MCF 10A (cell line): ENCODE data around the gene EBP. TPM values are rescaled to one million over a fixed set of nuclear protein-coding genes. Genes with fewer than 3 reads are reported as not detected.

Source experiments
- BruUV-seq: library from RNA; stranded (reverse); fragments of 400-500 nt; replicated peaks from 2 replicates; lab custom pipeline; 2021; lab: Mats Ljungman, UMichigan
- CTCF ChIA-PET: fragments of 300-600 bp; sonication (Branson Sonifier 250); formaldehyde crosslinking; extraction: SDS; loops from one replicate; lab custom pipeline; 2021; ENCODE audit warnings: antibody characterized with exemption, inconsistent platforms; lab: Yijun Ruan, JAX
- POLR2A ChIA-PET: fragments of 300-600, 350-650 bp; sonication (Branson Sonifier 250); formaldehyde crosslinking; extraction: SDS; loops from one replicate; lab custom pipeline; 2020; ENCODE audit warnings: antibody characterized with exemption, inconsistent platforms; lab: Yijun Ruan, JAX
- DNase-seq: peaks from one replicate; pipeline ENCODE4 v3.0.0-alpha.2; 2018; ENCODE audit not compliant: unreplicated experiment
- H3K27ac Mint-ChIP-seq: one replicate; pipeline ENCODE4 v1.8.0; 2022; ENCODE audit warnings: mild to moderate bottlenecking, low read depth, mixed read lengths; ENCODE audit not compliant: unreplicated experiment
- H3K27me3 Mint-ChIP-seq: one replicate; pipeline ENCODE4 v1.8.0; 2022; ENCODE audit warnings: mixed read lengths; ENCODE audit not compliant: insufficient read depth, unreplicated experiment
- H3K36me3 Mint-ChIP-seq: one replicate; pipeline ENCODE4 v1.8.0; 2022; ENCODE audit warnings: mild to moderate bottlenecking, moderate library complexity, mixed read lengths; ENCODE audit not compliant: insufficient read depth, unreplicated experiment
- H3K4me1 Mint-ChIP-seq: one replicate; pipeline ENCODE4 v1.8.0; 2022; ENCODE audit warnings: mixed read lengths; ENCODE audit not compliant: insufficient read depth, unreplicated experiment
- H3K4me3 Mint-ChIP-seq: one replicate; pipeline ENCODE4 v1.8.0; 2022; ENCODE audit warnings: mild to moderate bottlenecking, moderate library complexity, mixed read lengths; ENCODE audit not compliant: unreplicated experiment
- H3K9me3 Mint-ChIP-seq: one replicate; pipeline ENCODE4 v1.8.0; 2022; ENCODE audit warnings: mixed read lengths; ENCODE audit not compliant: unreplicated experiment
- CTCF ChIP-seq: fragments of 200-600 bp; IDR thresholded peaks from one replicate; pipeline ENCODE4 v1.8.0; 2022; ENCODE audit warnings: antibody characterized with exemption, mild to moderate bottlenecking; ENCODE audit not compliant: unreplicated experiment
- intact Hi-C: fragments of 100-400 bp; cut with micrococcal nuclease; formaldehyde crosslinking; loops from 2 replicates; pipeline ENCODE4 v1.14.1; 2022
- total RNA-seq: library from RNA; stranded (reverse); gene quantifications from 2 replicates; pipeline ENCODE4 v1.2.3, GENCODE V29; 2022

EBP gene
- total RNA-seq, 1 experiment from 2014 or later: 102 TPM

GRCh38 chrX:48539345-48540027 is 17.9 kb downstream of the EBP start, which contains the start of gene TBC1D25:
TBC1D25 (plus strand) TSS chrX:48539714; CDS start chrX:48539798, 84 bp downstream.
- Mint-ChIP-seq H3K4me3 (peak within 1 kb of the TSS; percentile 83), H3K4me1 (peaks cover 11% of the 10 kb centered on the region), H3K27ac (peak within 1 kb of the TSS; percentile 87), H3K9me3 (peaks cover 16% of the 10 kb centered on the region), H3K36me3 (peaks cover 34% of the 10 kb centered on the region), H3K27me3 (no peaks in the 10 kb centered on the region)
- TF ChIP-seq CTCF: peak; percentile 42
- ChIA-PET POLR2A (interaction anchor here (0.6 to 2.6 kb wide), 20 partner anchors 9 to 456 kb away, joined by 3 to 17 read pairs (median 4); partner anchors contain the start of genes EBP, FTSJ1 and RBM3), CTCF (interaction anchor here (0.7 to 1.3 kb wide), 8 partner anchors 9 to 456 kb away, joined by 3 to 6 read pairs (median 3); no protein-coding TSS in a partner anchor)
- no TSS peak for BruUV-seq
- intact Hi-C loops: loop anchor here (1.0 kb wide), 1 partner anchor 35 kb away; the partner anchor contains the start of gene RBM3
- peak; percentile 96 for DNase-seq

GRCh38 chrX:48540028-48540375 is 18.4 kb downstream of the EBP start:
- peak; percentile 38 for DNase-seq
- peak overlapping the region; percentile 83 for H3K4me3 Mint-ChIP-seq
- peaks cover 11% of the 10 kb centered on the region for H3K4me1 Mint-ChIP-seq
- peaks cover 15% of the 10 kb centered on the region for H3K9me3 Mint-ChIP-seq
- H3K27me3 Mint-ChIP-seq: no peaks in the 10 kb centered on the region
- H3K36me3 Mint-ChIP-seq: peaks cover 39% of the 10 kb centered on the region
- POLR2A ChIA-PET: interaction anchor here (0.6 to 2.6 kb wide), 16 partner anchors 10 to 457 kb away, joined by 3 to 17 read pairs (median 5); partner anchors contain the start of genes EBP, FTSJ1 and RBM3
- no TSS peak for BruUV-seq
- peak overlapping the region; percentile 87 for H3K27ac Mint-ChIP-seq
- intact Hi-C loops: no loop called here
- TF ChIP-seq CTCF: no peak
- CTCF ChIA-PET: interaction anchor here (0.6 to 1.3 kb wide), 7 partner anchors 9 to 219 kb away, joined by 3 to 6 read pairs (median 3); no protein-coding TSS in a partner anchor

- Mint-ChIP-seq H3K27me3 (no peaks in the 10 kb centered on the region), H3K4me1 (peaks cover 11% of the 10 kb centered on the region), H3K4me3 (peak overlapping the region; percentile 83), H3K27ac (peak overlapping the region; percentile 87), H3K36me3 (peaks cover 44% of the 10 kb centered on the region), H3K9me3 (peaks cover 15% of the 10 kb centered on the region)
- intact Hi-C loops: no loop called here
- TSS peak; percentile 28 for BruUV-seq
- CTCF ChIA-PET: interaction anchor here (0.6 to 1.3 kb wide), 8 partner anchors 8 to 219 kb away, joined by 3 to 6 read pairs (median 3); no protein-coding TSS in a partner anchor
- POLR2A ChIA-PET: interaction anchor here (0.6 to 2.6 kb wide), 15 partner anchors 10 to 457 kb away, joined by 3 to 17 read pairs (median 5); partner anchors contain the start of genes EBP, FTSJ1 and RBM3
- no peak for DNase-seq
- no peak for TF ChIP-seq CTCF
Observed at GRCh38 chrX:48540480-48540879, 18.9 kb downstream of the EBP start.
